Measurements from ENCODE around the gene TXNL4A.
A peak's percentile ranks its signal among the peaks of the same experiment; 100 is the strongest.

Gene TXNL4A

GRCh38 chr18:79991494-79991893 is 3.1 kb upstream of the TXNL4A start:
- DNase-seq = no peak

GRCh38 chr18:79989195-79989497 is 783 bp upstream of the TXNL4A start:
- no peak for DNase-seq

- DNase-seq = peak; percentile 33 to 55
Observed at GRCh38 chr18:79988071-79988450, 302 bp downstream of the TXNL4A start.

- no peak for DNase-seq
Observed at GRCh38 chr18:79987566-79987965, 797 bp downstream of the TXNL4A start.

- no peak for DNase-seq
Observed at GRCh38 chr18:79986726-79987125, 1.6 kb downstream of the TXNL4A start.

- DNase-seq = no peak
Observed at GRCh38 chr18:79985172-79985571, 3.2 kb downstream of the TXNL4A start.

- DNase-seq = no peak
Observed at GRCh38 chr18:79983793-79984192, 4.6 kb downstream of the TXNL4A start.

- no peak for DNase-seq
Observed at GRCh38 chr18:79983253-79983652, 5.1 kb downstream of the TXNL4A start.

GRCh38 chr18:79982736-79983135 is 5.6 kb downstream of the TXNL4A start:
- peak; percentile 9 to 62 for DNase-seq

GRCh38 chr18:79980585-79980984 is 7.8 kb downstream of the TXNL4A start:
- no peak for DNase-seq

GRCh38 chr18:79979843-79980242 is 8.5 kb downstream of the TXNL4A start:
- no peak for DNase-seq

GRCh38 chr18:79975985-79976680 is 12.2 kb downstream of the TXNL4A start:
- no peak for DNase-seq

GRCh38 chr18:79975043-79975442 is 13.3 kb downstream of the TXNL4A start:
- DNase-seq = no peak

GRCh38 chr18:79974025-79974654 is 14.2 kb downstream of the TXNL4A start:
- no peak for DNase-seq

GRCh38 chr18:79973517-79973916 is 14.8 kb downstream of the TXNL4A start:
- no peak for DNase-seq

- no peak for DNase-seq
Observed at GRCh38 chr18:79972720-79973119, 15.6 kb downstream of the TXNL4A start.

GRCh38 chr18:79971986-79972385 is 16.4 kb downstream of the TXNL4A start:
- DNase-seq = no peak

GRCh38 chr18:79971211-79971952 is 17.0 kb downstream of the TXNL4A start:
- no peak for DNase-seq

GRCh38 chr18:79970419-79971133 is 17.8 kb downstream of the TXNL4A start:
- no peak for DNase-seq

GRCh38 chr18:79965119-79965902 is 23.1 kb downstream of the TXNL4A start:
- no peak for DNase-seq

- peak in 1 of 2 donors; percentile 23 for DNase-seq
Observed at GRCh38 chr18:79964330-79965118, 23.8 kb downstream of the TXNL4A start, which contains the start of gene HSBP1L1. TSS of gene HSBP1L1 (plus strand) at chr18:79964643. CDS start at chr18:79964736, 93 bp downstream.
